ENCODE measurements around the gene SYNE2.

DNA sequence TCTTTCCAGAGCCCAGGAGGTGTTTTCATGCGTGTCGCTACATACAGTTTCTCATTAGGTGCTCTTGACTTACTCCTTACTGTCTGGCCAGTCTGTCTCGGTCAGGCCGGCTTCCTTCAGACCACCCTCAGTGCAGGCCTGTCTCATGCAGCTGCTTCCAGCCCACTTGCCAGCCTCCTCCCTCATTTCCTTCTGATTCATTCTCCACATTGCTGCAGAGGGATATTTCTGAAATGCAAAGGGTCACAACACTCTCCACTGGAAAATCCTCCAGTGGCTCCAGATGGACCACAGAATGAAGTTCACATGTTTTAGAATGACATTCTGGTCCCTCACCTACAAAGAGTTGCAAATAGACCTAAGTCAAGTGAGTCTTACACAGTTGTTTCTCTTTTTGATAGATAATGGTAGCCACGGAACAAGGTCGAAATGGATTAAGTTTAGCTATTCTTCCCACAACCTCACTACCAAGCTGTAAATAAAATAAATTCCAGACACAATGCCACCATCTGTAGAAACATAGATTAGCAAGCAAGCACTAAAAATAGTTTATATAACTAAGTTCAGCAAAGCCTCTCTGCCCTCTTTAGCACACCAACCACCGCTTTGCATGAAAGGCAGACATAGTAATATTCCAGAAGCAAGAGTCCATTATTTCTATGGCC lies 294.5 kb downstream of the SYNE2 start:
- TF ChIP-seq POLR2AphosphoS5 (IDR thresholded peaks at IDR 0.05; ENCODE audit: low read depth, low read length) (no peak), SIN3A (IDR thresholded peaks at IDR 0.05; ENCODE audit: borderline replicate concordance, insufficient read depth, low read depth, low read length) (no peak)
- TF ChIP-seq, protein P1, sequence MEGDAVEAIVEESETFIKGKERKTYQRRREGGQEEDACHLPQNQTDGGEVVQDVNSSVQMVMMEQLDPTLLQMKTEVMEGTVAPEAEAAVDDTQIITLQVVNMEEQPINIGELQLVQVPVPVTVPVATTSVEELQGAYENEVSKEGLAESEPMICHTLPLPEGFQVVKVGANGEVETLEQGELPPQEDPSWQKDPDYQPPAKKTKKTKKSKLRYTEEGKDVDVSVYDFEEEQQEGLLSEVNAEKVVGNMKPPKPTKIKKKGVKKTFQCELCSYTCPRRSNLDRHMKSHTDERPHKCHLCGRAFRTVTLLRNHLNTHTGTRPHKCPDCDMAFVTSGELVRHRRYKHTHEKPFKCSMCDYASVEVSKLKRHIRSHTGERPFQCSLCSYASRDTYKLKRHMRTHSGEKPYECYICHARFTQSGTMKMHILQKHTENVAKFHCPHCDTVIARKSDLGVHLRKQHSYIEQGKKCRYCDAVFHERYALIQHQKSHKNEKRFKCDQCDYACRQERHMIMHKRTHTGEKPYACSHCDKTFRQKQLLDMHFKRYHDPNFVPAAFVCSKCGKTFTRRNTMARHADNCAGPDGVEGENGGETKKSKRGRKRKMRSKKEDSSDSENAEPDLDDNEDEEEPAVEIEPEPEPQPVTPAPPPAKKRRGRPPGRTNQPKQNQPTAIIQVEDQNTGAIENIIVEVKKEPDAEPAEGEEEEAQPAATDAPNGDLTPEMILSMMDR (IDR thresholded peaks at IDR 0.05), result no peak
- TF ChIP-seq, protein P2, sequence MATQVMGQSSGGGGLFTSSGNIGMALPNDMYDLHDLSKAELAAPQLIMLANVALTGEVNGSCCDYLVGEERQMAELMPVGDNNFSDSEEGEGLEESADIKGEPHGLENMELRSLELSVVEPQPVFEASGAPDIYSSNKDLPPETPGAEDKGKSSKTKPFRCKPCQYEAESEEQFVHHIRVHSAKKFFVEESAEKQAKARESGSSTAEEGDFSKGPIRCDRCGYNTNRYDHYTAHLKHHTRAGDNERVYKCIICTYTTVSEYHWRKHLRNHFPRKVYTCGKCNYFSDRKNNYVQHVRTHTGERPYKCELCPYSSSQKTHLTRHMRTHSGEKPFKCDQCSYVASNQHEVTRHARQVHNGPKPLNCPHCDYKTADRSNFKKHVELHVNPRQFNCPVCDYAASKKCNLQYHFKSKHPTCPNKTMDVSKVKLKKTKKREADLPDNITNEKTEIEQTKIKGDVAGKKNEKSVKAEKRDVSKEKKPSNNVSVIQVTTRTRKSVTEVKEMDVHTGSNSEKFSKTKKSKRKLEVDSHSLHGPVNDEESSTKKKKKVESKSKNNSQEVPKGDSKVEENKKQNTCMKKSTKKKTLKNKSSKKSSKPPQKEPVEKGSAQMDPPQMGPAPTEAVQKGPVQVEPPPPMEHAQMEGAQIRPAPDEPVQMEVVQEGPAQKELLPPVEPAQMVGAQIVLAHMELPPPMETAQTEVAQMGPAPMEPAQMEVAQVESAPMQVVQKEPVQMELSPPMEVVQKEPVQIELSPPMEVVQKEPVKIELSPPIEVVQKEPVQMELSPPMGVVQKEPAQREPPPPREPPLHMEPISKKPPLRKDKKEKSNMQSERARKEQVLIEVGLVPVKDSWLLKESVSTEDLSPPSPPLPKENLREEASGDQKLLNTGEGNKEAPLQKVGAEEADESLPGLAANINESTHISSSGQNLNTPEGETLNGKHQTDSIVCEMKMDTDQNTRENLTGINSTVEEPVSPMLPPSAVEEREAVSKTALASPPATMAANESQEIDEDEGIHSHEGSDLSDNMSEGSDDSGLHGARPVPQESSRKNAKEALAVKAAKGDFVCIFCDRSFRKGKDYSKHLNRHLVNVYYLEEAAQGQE (IDR thresholded peaks at IDR 0.05; ENCODE audit: insufficient read depth in 1 of 2, low read depth in 2 of 2, low read length in 1 of 2), result no peak

Measured in Panc1 (cell line).